Activated CD8-positive, alpha-beta T cell treated with anti-CD3 and anti-CD28 coated beads for 36 hours (primary cell): ENCODE measurements around the gene ANKRD13A. TPM values are rescaled to one million over a fixed set of nuclear protein-coding genes. Genes with fewer than 3 reads are reported as not detected.
"Not testable (repeated sequence)": the region's sequence is repeated elsewhere in the genome, so short reads cannot be mapped to it uniquely, and the experiment has no call there.

Experiments used
- ATAC-seq: fragments of 200-7000 bp; cut with Tn5 transposase; one replicate; pipeline ENCODE4 v1.10.0; 2021; ENCODE audit warnings: mild to moderate bottlenecking, moderate library complexity
- CTCF ChIA-PET: fragments of 350-600 bp; sonication (Branson Sonifier 250); formaldehyde crosslinking; loops from one replicate; lab custom pipeline; 2021; ENCODE audit warnings: antibody characterized with exemption; lab: Charles Lee
- POLR2A ChIA-PET: fragments of 350-600 bp; sonication (Branson Sonifier 250); formaldehyde crosslinking; loops from one replicate; lab custom pipeline; 2021; ENCODE audit warnings: antibody characterized with exemption; lab: Charles Lee
- DNase-seq: peaks from one replicate; pipeline ENCODE4 v3.0.0-alpha.2; 2020
- H3K27ac Mint-ChIP-seq: one replicate; pipeline ENCODE4 v1.8.0; 2021; ENCODE audit warnings: mild to moderate bottlenecking, mixed read lengths
- H3K27me3 Mint-ChIP-seq: one replicate; pipeline ENCODE4 v1.8.0; 2021; ENCODE audit warnings: mixed read lengths
- H3K36me3 Mint-ChIP-seq: one replicate; pipeline ENCODE4 v1.8.0; 2021; ENCODE audit warnings: low read depth, mixed read lengths
- H3K4me1 Mint-ChIP-seq: one replicate; pipeline ENCODE4 v1.8.0; 2021; ENCODE audit warnings: low read depth, mixed read lengths
- H3K4me3 Mint-ChIP-seq: one replicate; pipeline ENCODE4 v1.8.0; 2021; ENCODE audit warnings: mild to moderate bottlenecking, moderate library complexity, mixed read lengths
- H3K9me3 Mint-ChIP-seq: one replicate; pipeline ENCODE4 v1.8.0; 2021; ENCODE audit warnings: mixed read lengths
- CTCF ChIP-seq: fragments of 200-600 bp; IDR thresholded peaks from one replicate; pipeline ENCODE4 v1.8.0; 2022; ENCODE audit warnings: antibody characterized with exemption, mild to moderate bottlenecking
- intact Hi-C: fragments of 100-400 bp; cut with micrococcal nuclease; formaldehyde crosslinking; loops from one replicate; pipeline ENCODE4 v1.10.0; 2022
- total RNA-seq, 2 experiments: library from RNA; stranded (reverse); gene quantifications; one replicate each; pipeline ENCODE4 v1.2.3, GENCODE V29; 2021

Gene ANKRD13A
- total RNA-seq, 2 experiments from 2014 or later: 33.4 to 37.5 TPM

GRCh38 chr12:109981311-109981710 lies 17.9 kb upstream of the ANKRD13A start:
- ChIA-PET CTCF (interaction anchor here (0.7 to 1.6 kb wide), 2 partner anchors 17 to 128 kb away, joined by 3 to 4 read pairs; no protein-coding TSS in a partner anchor), POLR2A (interaction anchor here (2.3 to 3.8 kb wide), 3 partner anchors 14 to 23 kb away, joined by 11 to 20 read pairs (median 16); partner anchors contain the start of genes ANKRD13A and GIT2)
- H3K36me3 Mint-ChIP-seq: peaks cover 78% of the 10 kb centered on the region
- peak; percentile 84 for DNase-seq
- peak overlapping the region; percentile 85 for H3K27ac Mint-ChIP-seq
- H3K27me3 Mint-ChIP-seq: no peaks in the 10 kb centered on the region
- peaks cover 12% of the 10 kb centered on the region for H3K9me3 Mint-ChIP-seq
- TF ChIP-seq CTCF: no peak
- intact Hi-C loops: no loop called here
- peak overlapping the region; percentile 7 for H3K4me3 Mint-ChIP-seq
- peaks cover 56% of the 10 kb centered on the region for H3K4me1 Mint-ChIP-seq
- peak; percentile 95 for ATAC-seq

GRCh38 chr12:109982210-109982609 lies 17.0 kb upstream of the ANKRD13A start:
- Mint-ChIP-seq H3K36me3 (peaks cover 74% of the 10 kb centered on the region), H3K9me3 (peaks cover 12% of the 10 kb centered on the region), H3K4me1 (peaks cover 56% of the 10 kb centered on the region), H3K4me3 (no peak overlapping the region), H3K27me3 (no peaks in the 10 kb centered on the region), H3K27ac (peak overlapping the region; percentile 85)
- TF ChIP-seq CTCF: no peak
- DNase-seq (no peak), ATAC-seq (no peak)
- ChIA-PET CTCF (no interaction called here), POLR2A (interaction anchor here (2.3 to 3.8 kb wide), 3 partner anchors 13 to 22 kb away, joined by 11 to 20 read pairs (median 16); partner anchors contain the start of genes ANKRD13A and GIT2)
- intact Hi-C loops: no loop called here

GRCh38 chr12:109983432-109984142 lies 15.6 kb upstream of the ANKRD13A start:
- peak overlapping the region; percentile 44 for H3K27ac Mint-ChIP-seq
- no peak for DNase-seq
- intact Hi-C loops: no loop called here
- H3K9me3 Mint-ChIP-seq: peaks cover 7% of the 10 kb centered on the region
- no peak overlapping the region for H3K4me3 Mint-ChIP-seq
- TF ChIP-seq CTCF: no peak
- CTCF ChIA-PET: no interaction called here
- POLR2A ChIA-PET: interaction anchor here (1.7 to 3.4 kb wide), 2 partner anchors 9 to 12 kb away, joined by 8 to 16 read pairs; partner anchors contain the start of gene GIT2
- peaks cover 73% of the 10 kb centered on the region for H3K36me3 Mint-ChIP-seq
- no peak for ATAC-seq
- peaks cover 58% of the 10 kb centered on the region for H3K4me1 Mint-ChIP-seq
- no peaks in the 10 kb centered on the region for H3K27me3 Mint-ChIP-seq

- H3K4me3 Mint-ChIP-seq, DNase-seq, H3K27me3 Mint-ChIP-seq, H3K9me3 Mint-ChIP-seq, intact Hi-C loops, ATAC-seq, CTCF ChIA-PET: not testable (repeated sequence)
- peaks cover 49% of the 10 kb centered on the region for H3K4me1 Mint-ChIP-seq
- peak overlapping the region; percentile 74 for H3K27ac Mint-ChIP-seq
- H3K36me3 Mint-ChIP-seq: peaks cover 66% of the 10 kb centered on the region
- POLR2A ChIA-PET: interaction anchor here (1.3 to 2.6 kb wide), 2 partner anchors 9 kb away, joined by 4 to 11 read pairs; no protein-coding TSS in a partner anchor
Measured at GRCh38 chr12:109986236-109986635, 13.0 kb upstream of the ANKRD13A start.

- Mint-ChIP-seq H3K4me1 (peaks cover 49% of the 10 kb centered on the region), H3K27ac (peak overlapping the region; percentile 86), H3K36me3 (peaks cover 60% of the 10 kb centered on the region), H3K4me3 (no peak overlapping the region), H3K9me3 (no peaks in the 10 kb centered on the region), H3K27me3 (no peaks in the 10 kb centered on the region)
- ATAC-seq: peak; percentile 88
- peak; percentile 33 for DNase-seq
- POLR2A ChIA-PET: interaction anchor here (1.0 to 2.6 kb wide), 4 partner anchors 8 to 14 kb away, joined by 3 to 11 read pairs (median 6); partner anchors contain the start of gene ANKRD13A
- no peak for TF ChIP-seq CTCF
- intact Hi-C loops: no loop called here
- CTCF ChIA-PET: no interaction called here
Measured at GRCh38 chr12:109987615-109988014, 11.6 kb upstream of the ANKRD13A start.
